ENCODE data around the gene TTC29.

TTC29 gene

DNA sequence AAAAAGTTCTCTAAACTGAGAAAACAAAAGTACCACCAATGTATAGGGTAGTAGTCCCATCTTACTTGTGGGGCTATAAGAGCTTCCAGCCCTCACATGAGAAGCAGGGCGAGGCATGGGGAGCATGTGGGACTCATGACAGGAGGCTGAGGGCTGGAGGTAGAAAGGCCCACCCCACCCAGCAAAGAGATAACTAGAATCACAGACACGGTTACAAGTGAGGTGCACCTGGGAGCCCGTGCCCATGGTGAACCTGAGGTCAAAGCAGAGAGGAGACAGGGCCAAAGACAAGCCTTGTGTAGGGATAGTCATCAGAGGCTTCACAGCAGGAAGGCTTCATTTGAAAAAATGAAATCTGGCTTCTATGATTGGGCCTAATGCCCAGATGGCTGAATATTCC is 55.4 kb downstream of the TTC29 start:
- DNase-seq (ENCODE audit: low read depth), result no peak
- H3K4me3 ChIP-seq (ENCODE audit: low read length), result no peak overlapping the region
- TF ChIP-seq, protein P1, sequence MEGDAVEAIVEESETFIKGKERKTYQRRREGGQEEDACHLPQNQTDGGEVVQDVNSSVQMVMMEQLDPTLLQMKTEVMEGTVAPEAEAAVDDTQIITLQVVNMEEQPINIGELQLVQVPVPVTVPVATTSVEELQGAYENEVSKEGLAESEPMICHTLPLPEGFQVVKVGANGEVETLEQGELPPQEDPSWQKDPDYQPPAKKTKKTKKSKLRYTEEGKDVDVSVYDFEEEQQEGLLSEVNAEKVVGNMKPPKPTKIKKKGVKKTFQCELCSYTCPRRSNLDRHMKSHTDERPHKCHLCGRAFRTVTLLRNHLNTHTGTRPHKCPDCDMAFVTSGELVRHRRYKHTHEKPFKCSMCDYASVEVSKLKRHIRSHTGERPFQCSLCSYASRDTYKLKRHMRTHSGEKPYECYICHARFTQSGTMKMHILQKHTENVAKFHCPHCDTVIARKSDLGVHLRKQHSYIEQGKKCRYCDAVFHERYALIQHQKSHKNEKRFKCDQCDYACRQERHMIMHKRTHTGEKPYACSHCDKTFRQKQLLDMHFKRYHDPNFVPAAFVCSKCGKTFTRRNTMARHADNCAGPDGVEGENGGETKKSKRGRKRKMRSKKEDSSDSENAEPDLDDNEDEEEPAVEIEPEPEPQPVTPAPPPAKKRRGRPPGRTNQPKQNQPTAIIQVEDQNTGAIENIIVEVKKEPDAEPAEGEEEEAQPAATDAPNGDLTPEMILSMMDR (conservative IDR thresholded peaks at IDR 0.05; ENCODE audit: low read length), result no peak

DNA sequence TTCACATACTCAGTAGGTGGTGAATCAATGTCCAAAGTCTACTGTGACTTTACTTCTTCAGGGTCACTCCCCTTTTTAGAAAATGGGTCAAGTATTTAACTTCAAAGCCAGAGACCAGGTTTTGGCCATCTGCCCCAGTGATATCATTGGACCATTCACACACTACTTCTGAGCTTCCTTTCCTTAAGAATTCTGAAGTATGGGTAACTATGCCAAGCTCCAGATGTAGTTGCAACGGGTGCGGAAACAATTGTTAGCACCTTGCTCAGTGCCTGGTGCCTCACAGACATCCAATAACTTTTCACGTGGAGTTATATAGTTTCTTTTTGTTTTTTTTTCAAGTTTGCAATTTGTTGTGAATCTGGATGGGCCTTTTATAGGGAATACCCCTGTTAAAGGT is 62.6 kb downstream of the TTC29 start:
- TF ChIP-seq, protein P1 (conservative IDR thresholded peaks at IDR 0.05; ENCODE audit: low read length), result no peak
- H3K4me3 ChIP-seq (ENCODE audit: low read length), result no peak overlapping the region
- no peak for DNase-seq (ENCODE audit: low read depth)

DNA sequence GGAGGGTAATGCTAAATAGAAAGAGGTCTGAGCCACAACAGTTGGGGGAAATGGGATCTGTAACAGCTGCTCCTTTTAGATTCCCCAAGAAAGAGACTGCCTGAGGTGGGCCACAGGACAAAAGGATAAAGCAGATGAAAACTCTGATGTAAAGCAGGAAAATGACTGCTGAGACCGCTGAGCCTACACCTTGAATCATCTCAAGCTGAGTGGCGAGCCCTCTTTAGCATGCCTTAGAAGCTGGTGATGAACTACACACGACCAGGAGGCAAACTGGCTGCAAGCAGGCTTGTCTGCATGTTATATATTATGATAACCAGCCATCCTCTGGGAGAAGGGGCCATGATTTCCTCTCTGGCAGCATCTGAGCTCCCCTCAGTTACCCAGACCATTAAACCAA is 88.4 kb downstream of the TTC29 start:
- DNase-seq (ENCODE audit: low read depth), result no peak

DNA sequence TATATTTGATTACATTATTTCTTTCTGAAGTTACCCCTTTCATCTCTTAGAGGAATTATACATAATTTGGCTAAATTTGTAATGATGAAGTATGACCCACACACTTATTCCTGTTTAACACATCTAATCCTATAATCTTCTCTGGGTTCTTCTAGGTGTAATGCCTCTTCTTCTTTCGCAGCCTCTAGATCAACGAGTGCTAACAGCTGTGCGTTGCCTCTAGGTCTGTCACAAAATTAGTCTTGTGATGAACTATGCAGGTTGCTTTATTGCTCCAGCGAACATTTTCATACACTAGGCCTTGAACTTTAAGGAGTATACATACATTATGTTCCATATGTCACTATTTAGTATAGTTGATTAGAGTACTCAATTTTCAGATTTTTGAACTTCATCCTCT is 89.9 kb downstream of the TTC29 start:
- no peak for DNase-seq (ENCODE audit: low read depth)
- no peak overlapping the region for H3K4me3 ChIP-seq (ENCODE audit: low read length)
- TF ChIP-seq, protein P1 (conservative IDR thresholded peaks at IDR 0.05; ENCODE audit: low read length), result no peak

More for the DNA sequence above, 88.4 kb downstream of the TTC29 start:
- H3K4me3 ChIP-seq (ENCODE audit: low read length), result no peak overlapping the region
- TF ChIP-seq, protein P1 (conservative IDR thresholded peaks at IDR 0.05; ENCODE audit: low read length), result no peak

DNA sequence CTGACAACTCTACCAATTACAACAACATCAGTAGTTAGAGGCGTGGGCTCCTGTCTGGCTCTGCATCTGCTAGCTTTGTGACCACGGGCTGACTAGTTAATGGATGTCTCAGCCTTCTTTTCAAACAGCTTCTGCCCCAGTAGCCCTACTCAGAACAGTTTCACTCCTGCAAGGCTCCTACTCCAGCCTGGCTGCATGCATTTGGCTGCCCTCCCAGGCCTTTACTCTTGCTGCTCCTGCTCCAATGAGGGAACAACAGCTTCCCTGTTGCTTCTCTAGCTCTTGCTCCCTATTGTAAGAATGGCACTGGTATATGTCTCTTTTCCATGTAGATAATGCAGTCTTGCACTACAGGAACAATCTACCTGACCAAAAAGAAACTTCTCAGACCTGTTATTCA is 93.3 kb downstream of the TTC29 start:
- no peak for DNase-seq (ENCODE audit: low read depth)
- H3K4me3 ChIP-seq (ENCODE audit: low read length), result no peak overlapping the region
- TF ChIP-seq, protein P1 (conservative IDR thresholded peaks at IDR 0.05; ENCODE audit: low read length), result no peak

DNA sequence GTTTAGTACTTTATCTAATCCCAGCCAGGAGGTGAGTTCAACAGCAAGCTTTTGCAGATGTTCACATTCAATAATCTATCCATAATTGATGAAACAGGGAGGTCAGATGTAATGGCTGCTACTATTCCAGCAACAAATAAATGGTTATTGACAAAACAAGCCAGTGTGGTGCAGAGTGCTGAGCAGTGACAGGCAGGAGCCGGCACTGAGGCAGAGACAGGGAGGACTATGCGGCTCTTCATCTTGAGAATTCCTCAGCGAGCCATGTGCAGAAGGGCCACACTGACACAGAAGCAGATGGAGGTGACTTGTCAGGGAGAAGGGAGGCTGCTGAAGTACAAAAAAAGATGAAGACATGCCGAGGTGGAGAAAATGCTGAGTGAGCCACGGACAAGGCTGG is 98.3 kb downstream of the TTC29 start:
- TF ChIP-seq, protein P1 (conservative IDR thresholded peaks at IDR 0.05; ENCODE audit: low read length), result no peak
- H3K4me3 ChIP-seq (ENCODE audit: low read length), result no peak overlapping the region
- no peak for DNase-seq (ENCODE audit: low read depth)

DNA sequence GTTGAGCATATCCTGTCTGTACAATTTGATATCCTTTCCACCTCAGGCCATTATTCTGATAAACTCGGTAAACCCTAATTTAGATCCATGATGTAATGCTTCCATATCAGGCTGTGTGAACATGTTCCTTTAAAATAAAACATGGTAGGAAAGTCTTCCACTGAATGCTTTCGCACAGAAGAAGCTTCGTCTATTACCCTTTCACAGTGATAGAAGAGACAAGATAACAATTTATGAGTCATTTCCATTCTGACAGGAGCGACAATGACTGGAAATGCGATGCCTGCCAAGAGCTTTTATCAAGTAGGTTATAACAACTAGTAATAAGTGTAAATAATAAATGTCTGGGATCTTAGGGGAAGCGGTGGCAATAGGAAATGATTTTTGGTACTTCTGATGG is 98.8 kb downstream of the TTC29 start:
- H3K4me3 ChIP-seq (ENCODE audit: low read length), result no peak overlapping the region
- TF ChIP-seq, protein P1 (conservative IDR thresholded peaks at IDR 0.05; ENCODE audit: low read length), result no peak
- no peak for DNase-seq (ENCODE audit: low read depth)
